Placental pericyte (primary cell): ENCODE data around the gene POTEH. TPM values are rescaled to one million over a fixed set of nuclear protein-coding genes. Genes with fewer than 3 reads are reported as not detected.

Experiments
- small RNA-seq: library from RNA; depleted of rRNA; stranded (forward); fragments of <200 nt; gene quantifications from one replicate; pipeline ENCODE3, GENCODE V24; 2012; ENCODE audit warnings: low replicate concordance
- total RNA-seq: library from RNA; depleted of rRNA; stranded (reverse); fragments of >200 nt; gene quantifications from 2 replicates; pipeline ENCODE4 v1.2.3, GENCODE V29; 2012

Gene POTEH
- total RNA-seq = not detected in 2 replicates

GRCh38 chr22:15689749-15690125 is at the start of gene POTEH:
TSS of gene POTEH (plus strand) at chr22:15690026. CDS start at chr22:15690078, 52 bp downstream.

Small RNAs within 50 kb of the gene (small RNA-seq; reads per million reads assigned to genes)
- not detected for gene RNU6-816P

Other genes starting within 250 kb of the POTEH start
- not detected in 2 replicates for gene OR11H1, start 161.8 kb upstream of the POTEH start, total RNA-seq